CD4-positive, alpha-beta T cell treated with Interleukin-6 for 4 hours (primary cell): ENCODE measurements around the gene ACOX1.

ENCODE experiments used
- DNase-seq: peaks from one replicate; pipeline ENCODE4 v3.0.0-alpha.2; 2020; ENCODE audit warnings: mixed read lengths

Gene ACOX1

DNA sequence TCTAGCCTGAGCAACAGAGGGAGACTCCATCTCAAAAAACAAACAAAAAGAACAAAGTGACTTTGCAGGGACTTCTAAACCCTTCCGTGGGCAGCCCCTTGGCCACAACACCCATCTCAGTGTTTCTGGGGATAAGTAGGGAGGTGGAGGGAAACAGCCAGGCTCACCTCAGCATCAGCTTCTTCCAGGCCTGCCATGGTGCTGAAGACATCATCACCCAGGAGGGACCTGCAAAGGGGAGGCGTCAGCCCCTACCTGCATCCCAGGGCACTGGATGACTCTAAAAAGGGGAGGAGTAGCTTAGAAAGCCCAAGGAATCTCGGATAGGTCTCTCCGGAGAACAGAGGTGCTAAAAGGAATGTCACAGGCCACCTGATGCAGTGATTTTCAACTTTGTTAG, 47.9 kb downstream of the ACOX1 start:
- no peak for DNase-seq

DNA sequence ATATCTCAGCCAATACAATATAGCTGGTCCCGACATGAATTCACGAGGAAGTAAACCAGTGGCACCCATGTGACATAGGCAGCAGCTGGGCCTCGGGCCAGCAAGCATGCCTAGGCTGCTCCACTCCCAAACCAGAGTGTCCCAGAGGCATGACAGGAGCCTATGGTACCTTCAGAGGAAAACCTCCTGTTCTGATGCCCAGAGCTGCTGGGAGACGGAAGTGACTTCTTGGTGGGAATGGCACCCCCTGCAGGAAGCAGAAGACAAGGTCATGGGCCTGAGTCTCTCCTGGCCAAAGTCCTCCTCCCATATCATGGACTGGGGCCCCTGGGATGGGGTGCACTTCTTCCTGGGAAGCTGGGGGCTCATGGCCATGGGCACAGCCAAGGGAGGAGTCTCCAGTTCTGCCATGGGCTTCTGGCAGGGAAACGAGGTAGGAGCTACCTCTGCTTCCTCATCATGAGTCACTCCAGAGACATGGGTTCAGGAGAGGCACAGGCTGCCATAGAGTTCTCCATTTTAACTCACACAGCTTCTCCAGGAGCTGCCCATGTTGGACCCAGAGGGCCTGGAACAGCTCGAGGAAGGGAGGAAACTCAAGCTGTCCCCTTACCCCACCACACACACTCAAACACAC, 51.6 kb downstream of the ACOX1 start:
- peak; percentile 13 for DNase-seq

DNA sequence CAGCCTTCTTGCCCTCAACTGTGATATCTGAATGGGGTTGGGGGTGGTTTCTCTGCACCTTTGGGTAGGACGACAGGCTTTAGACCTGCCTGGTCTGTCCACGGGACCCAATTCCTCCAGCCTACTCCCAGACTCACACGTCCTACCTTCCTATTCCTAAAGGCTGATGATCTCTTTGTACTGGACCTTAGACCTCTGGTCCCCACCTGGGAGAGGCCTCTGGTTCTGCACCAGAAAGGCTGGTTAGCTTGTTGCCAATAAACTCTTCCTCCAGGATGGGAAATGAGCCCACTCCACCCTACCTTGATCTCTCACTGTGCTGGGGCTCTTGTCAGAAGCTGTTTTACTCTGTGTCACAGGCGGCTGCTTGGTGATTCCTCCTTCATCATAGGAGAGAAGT, 52.5 kb downstream of the ACOX1 start:
- no peak for DNase-seq

DNA sequence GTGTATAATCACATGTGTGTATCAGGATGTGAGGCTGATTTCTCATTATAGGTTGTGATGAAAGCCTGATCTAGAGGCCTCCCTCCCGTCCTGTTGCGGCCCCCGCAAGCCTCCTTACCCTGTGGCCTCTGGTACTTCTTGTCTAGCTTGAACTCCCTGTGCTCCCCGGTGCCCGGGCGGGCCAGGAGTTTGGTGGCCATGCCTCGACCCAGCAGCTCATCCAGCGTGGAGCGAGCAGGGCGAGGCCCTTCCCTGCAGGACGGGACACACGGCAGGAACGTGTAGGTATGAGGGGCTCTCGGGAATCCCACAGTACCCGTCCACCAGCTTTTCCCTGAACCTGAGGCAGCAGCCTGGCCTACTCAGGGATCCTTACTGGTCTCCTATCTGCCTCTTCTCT, 53.1 kb downstream of the ACOX1 start:
- no peak for DNase-seq

DNA sequence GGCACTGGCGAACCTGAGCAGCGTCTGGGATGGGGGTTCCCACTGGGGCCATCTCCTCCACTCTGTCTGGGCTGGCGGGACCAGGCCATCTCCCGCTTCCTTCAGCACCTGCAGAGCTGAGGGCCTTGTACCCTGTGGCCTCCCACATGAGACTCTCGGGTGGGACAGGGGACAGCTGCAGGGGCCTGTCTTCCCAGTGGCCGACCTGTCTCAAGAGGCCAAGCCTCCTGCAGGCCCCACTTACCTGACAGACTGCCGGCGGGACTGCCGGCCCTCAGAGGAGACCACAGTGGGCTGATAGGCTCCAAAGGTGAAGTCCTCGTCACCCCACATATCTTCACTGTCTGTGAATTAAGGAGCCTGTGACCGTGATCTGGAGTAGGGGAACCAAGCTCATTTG, 53.9 kb downstream of the ACOX1 start:
- no peak for DNase-seq

DNA sequence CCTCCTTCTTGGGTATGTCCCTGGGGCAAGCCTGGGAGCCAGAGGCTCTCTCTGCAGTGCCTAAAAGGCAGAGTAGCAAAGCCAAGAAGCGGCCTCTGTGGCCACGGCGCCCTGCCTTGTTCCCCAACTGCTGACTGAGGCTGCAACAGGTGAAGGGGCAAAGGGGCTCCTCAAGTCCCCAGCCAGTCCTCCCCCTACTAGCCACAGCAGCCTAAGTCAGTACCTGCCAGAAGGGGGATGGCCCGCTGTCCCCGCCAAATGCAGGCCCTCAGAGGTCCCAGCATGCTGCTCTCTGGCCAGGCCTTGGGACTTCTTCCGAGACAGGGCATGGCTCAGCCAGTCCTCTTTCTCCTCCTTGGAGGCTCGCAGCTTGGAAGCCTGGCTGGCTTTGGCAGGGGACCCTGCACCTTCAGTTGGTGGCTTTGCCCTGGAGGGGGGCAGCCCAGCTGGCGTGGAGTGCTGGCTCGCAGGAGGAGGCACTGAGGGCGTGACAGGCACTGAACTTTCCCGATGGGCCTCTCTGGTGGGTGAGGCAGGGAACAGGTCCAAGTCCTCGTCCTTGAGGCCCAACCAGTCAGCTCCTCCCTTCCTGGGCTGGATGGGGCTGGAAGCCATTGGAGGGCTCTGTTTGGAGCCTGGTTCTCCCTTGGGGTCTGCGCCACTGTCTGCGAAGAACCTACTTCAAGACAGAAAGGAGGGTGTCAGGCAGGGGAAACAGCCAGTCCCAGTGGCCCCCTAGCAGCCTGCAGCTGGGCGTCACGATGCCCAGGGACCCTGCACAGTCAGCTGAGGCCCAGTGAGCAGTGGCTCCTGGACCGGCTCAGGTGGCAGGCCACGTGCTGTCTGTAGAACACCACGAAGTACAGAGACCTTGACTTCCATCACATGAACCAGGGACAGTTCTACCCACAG, 55.7 kb downstream of the ACOX1 start:
- DNase-seq = no peak

DNA sequence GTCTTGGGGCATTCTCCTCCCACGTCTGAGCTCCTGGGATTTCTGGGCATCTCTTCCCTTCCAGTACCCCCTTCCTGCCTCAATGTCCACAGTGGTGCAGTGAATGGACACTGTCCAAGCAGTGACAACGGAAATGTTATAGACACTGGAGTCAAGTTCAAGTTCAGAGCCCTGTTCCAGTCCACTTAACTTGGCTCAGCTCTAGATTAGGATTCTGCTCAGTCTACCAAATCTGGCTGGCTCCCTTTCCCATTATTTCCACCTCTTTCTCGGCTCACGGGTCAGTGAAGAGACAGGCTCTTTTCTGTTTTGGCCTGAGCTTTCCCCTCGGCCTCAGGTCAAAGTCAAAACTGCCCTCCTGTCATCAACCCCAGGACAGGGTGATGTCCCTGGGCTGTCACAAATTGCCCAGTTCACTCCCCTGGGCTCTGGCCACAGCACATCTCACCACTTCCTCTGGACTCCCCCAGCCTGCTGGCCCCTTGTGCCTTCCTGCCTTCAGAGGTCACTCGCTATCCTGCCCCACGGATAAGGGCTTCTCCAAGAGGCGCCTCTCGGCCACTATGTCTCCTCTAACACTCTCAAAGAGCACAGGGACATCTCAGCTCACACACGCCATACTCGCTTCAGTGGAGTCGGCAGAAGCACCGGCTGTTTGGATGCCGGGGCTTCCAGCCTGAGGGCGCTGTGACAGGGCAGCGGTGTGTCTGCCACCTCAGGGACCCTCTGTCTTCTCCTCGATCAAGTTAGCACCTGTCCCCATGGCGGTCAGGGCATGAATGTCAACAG, 56.6 kb downstream of the ACOX1 start:
- no peak for DNase-seq

DNA sequence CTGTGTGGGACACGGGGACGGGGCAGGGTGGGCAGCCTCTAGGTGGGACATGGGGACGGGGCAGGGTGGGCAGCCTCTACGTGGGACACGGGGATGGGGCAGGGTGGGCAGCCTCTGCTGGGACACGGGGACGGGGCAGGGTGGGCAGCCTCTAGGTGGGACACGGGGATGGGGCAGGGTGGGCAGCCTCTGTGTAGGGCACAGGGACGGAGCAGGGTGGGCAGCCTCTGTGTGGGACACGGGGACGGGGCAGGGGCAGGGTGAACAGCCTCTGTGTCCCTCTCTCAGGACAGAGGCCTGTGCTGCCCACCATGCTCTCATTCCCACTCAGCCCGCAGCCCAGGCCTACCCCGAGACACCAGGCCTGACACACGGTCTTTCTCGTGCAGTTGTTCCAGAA, 57.4 kb downstream of the ACOX1 start:
- no peak for DNase-seq

DNA sequence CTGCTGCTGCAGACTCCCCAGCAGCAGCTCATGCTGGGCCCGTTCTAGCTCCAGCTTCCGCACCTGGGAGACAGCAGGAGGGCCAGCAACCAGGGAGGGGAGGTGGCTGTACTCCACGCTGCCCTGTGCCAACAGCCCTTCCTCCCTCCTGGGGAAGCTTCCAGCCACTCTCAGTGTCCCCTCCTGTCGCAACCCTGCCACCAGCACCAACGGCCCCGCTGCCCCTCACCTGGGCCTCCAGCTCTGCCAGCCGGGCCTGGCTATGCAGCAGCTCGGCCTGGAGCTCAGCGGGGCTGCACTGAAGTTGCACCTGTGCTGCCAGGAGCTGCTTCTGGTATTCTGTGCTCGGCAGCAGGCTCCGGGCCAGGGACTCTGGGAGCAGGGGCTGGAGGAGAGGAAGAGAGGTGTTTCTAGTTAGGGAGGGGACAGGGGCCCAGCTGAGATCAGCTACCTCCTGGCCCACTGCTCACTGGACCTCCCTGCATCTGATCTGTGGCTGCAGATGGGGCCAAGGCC, 58.9 kb downstream of the ACOX1 start:
- DNase-seq = no peak

DNA sequence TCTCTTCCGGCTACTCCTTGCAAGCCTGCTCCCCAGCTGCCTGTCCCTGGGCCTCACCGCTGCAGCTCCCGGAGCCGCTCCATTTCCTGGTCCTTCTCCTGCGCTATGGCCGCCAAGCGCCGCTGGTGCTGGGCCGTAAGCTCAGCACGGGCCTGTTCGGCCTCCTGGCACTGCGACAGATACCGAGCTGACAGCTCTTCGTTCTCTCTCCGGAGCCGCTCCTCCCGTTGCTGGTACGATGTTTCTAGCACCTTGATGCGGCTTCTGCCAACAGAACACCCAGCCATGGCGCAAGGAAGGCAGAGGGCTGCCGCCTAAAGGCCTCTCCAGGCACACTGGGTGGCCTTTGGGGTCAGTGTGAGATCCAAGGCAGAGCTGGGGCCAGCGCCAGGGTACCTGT, 59.4 kb downstream of the ACOX1 start:
- DNase-seq = no peak

DNA sequence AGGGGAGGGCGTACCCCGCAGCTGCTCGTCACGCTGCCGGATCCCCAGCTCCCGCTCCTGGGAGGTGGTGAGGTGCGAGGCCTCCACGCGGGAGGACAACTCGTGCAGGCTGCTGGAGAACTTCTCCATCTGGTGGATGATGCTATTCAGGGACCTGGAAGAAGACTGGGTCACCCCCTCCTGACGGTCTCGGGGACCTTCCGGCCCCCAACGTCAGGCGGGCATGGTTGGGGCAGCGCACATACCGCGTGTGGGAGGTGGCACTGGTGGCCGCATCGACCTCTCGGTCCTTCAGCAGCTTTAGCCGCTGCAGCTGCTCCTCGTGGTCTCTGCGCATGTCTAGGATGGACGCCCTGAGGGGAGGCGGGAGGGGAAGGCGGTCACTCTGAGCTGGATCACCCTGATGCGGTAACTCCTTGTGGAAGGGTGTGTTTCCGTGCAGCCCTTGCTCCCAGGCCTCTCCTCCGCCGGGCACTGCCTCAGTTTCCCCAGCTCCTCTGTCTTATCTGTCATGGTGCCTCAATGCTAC, 61.0 kb downstream of the ACOX1 start:
- DNase-seq = no peak

DNA sequence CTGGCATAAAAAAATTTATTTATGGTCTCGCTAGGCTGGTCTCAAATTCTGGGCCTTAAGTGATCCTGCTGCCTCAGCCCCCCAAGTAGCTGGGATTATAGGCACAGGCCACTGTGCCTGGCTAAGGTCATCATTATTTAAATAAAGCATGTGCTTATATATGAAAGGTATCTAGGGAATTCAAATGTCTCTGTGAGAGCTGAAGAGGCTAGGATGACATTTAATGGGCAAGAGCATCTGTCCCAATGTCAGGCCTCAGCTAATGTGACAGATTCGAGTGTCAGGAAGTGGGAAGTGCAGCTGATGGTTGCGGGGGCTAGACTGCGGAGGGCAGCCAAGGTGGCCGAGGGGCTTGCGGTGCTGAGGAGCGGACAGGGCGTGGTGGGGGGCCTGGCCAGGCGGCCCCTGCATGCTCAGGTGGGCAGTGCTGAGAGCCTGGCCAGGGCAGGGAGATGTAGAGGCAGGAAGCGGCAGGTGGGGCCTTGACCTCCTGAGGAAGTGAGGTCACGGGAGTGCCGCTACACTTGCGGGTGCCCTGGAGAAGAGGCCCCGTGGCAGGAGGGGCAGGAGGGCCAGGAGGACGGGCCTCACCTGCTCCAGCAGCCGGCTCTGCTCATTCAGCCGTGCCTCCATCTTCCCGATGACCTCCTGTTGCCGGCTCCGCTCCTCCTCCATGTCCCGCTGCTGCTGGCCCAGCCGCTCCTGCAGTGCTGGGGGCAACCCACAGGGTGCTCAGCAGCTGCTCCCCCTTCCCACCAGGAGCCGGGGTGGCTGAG, 61.6 kb downstream of the ACOX1 start:
- no peak for DNase-seq

DNA sequence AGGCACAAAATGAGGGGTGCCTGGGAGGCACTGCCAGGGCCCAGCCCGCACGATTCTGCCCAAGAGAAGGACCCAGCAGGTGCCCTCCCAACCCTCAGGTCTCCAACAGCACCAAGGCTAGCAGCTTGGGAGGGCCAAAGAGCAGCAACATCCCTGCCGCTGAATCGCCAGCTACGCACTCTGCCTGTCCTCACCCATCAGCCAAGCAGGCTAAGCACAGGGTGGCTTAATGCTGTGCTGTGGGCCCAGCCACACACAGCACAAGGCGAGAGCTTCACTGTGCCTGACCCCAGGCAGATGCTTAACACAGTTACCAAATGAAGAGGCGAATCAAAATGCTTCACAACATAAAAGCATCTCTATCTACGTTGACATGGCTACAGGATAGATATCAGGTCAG, 63.7 kb downstream of the ACOX1 start:
- DNase-seq = no peak

DNA sequence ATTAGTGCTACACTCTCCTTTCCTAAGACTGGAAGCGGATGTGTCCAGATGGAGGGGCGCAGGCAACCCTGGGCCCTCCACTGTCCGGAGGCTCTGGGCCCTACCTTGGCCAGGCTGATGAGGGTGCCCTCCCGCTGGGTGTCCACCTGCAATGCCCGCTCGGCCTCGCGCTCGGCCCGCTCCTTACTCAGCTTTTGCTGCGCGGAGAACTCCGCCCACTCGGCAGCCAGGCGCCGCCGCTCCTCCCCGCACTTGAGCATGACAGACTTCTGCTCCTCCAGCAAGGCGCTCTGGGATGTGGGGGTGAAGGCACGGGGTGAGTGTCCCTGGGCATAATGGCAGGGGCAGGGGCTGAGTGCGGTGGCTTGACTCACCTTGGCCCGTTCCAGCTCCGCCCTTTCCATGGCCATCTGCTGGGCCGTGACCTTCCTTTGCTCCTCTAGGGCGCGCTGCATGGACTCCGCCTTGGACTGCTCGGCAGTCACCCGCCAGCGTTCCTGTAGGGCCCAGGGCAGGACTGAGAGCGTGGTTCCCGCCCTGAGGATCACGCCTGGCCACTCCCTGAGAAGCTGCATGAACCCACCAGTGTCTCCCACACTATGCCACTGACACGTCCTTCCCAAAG, 64.2 kb downstream of the ACOX1 start:
- DNase-seq = no peak

DNA sequence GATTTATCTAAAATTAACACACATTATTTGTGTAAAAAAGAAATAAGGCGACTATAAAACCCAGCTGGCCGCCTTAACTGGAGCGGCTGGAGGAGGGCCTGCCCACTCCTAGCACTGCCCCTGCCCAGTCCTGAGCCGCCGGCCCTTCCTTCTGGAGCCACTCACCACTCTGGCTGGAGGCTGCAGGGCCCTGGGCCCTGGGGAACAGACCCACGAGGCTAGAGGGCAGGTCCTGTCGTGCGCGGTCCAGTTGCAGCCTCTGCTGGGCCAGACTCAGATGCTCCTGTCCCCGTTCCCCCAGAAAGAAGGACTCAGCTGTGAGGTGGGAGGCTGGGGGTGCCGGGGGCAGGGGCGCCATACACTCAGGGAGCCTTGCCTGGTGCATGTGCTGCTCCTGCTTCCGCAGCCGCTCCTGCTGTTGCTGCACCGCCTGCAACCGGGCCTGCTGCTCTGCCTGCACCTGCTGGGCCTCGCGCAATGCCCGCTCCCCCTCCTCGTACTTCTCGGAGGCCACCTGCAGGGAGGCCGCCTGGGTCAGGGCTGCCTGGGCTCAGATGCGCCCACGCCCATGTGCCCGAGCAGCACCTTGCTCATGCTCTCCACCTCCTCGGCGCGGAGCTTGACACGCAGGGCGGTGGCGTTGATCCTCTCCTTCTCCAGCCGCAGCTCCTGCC, 65.3 kb downstream of the ACOX1 start:
- DNase-seq = no peak

DNA sequence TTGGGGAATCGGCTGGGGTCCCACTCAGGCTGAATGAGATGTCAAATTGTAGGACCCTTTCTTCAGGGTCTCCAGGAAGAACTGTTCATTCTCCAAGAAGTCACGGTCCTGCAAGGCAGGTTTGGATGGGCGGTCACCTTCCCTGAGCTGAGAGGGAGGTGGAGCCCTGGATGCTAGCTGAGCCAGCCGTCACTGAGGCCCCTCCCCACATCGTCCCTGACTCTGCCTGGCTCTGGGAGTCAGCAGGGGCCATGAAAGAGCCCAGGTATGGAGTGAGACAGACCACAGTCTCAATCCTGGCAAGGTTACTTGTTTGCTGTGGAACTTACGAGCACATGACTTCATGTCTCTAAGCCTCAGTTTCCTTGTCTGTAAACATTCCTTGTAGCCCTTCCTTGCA, 68.3 kb downstream of the ACOX1 start:
- DNase-seq = no peak

DNA sequence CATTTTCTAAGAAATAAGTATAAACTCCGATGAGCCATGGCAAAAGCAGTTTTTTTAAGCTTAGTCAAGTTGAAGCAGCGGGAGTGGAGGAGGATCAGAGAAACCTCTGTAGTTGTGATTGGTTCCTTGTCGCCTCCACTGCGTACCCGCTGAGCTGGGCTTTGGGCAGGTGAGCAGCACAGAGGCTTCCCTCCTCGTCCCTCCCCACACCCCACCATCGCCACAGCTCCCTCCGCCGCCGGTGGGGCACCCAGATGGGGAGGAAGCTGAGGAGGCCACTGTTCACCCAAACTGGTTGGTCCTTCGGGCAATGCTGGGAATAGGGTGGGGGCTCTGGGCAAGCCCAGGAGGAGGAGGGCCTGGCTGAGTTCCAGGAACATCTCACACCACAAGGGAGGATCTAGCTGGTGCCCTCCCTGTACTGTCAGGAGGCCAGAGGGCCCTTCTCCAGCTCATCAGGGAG, 69.1 kb downstream of the ACOX1 start:
- DNase-seq = no peak

DNA sequence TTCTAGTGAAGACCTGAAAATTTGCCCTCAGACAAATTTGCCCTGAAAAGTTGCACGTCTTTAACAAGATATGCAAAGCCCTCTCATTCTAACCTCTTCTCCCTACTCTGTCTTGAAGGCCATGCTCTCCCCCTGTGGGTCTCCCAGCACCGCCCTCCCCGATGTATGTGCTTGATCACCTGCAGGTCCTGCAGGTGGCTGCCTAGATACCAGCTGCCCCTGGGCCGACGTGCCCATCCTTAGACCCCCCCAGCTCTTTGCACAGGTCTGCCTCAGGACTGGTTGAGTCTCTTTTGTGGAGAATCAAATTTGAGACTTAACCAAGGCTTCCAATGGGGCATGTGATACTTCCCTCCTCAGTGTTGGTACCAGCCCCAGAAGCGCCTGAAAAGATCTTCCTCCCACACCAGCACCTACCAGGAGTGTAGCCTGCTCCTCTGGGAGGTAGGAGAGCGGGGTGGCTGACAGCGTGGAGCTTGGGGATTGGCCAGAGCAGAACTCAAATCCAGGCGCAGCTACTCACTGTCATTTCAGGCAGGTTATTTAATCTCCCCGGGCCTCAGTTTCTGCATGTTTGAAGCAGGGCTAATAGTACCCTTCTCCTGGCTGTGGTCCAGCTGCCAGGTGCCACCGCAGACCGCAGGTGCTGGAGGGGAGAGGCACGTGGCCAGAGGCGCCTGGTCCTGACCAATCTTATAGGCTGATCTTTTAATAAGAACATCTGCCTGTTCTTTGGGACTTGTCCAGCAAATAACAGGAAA, 69.7 kb downstream of the ACOX1 start:
- no peak for DNase-seq

DNA sequence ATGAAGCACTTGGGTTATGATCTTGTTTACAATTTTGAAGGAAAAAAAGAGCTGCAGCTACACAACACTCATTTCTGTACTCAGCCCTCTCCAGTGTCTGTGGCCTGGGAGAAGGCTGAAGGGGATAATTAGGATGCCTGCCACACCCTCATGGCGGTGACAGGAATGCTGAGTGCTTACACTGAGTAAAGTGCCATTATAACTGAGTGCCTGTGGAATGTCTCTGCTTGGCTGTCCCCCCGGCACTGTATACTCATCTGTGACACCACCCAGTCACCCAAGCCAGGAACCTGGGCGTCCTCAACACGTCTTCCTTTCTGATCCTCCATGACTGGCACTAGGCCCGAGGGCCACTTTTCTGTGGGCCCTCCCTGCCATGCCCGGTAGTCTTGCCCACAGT, 70.8 kb downstream of the ACOX1 start:
- no peak for DNase-seq

DNA sequence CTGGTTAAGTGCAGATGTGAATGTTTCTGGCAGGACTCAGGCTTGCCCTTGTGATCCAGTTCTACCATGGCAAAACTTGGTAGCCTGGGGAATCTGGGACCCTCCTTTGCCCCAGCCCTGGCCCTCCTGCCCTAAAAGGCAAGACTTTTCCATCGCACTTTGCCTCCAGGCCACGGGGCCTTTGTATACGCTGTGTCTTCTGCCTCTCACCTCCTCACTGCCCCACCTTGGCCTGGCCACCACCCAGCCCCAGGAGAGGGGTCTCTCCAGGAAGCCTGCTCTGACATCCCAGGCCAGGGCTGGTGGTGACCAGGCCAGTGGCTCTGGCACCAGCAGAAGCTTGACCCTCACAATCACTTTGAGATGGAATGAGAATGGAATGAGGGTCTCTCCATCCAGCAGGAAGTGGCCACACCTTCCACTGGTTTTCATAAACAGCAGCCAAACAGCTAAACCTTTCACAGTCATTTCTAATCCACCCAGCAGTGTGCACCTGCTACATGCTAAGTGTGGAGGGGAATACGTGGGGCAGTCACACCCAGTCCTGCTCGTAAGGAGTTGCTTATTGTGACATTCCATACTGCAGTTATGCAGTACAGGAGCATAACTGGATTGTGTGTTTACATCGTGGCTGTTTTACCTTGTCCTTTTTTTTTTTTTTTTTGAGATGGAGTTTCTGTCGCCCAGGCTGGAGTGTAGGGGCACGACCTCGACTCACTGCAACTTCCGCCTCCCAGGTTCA, 72.7 kb downstream of the ACOX1 start:
- no peak for DNase-seq
